Mesothelial cell of epicardium (in vitro differentiated cells): ENCODE measurements around the gene CD2. TPM values are rescaled to one million over a fixed set of nuclear protein-coding genes. Genes with fewer than 3 reads are reported as not detected.

Source experiments
- DNase-seq, 2 experiments: peaks; one replicate each; pipeline ENCODE4 v3.0.0; 2021; ENCODE audit warnings: low spot score in 2 of 2; ENCODE audit not compliant: unreplicated experiment in 2 of 2
- H3K27ac Mint-ChIP-seq: 2 replicates; pipeline ENCODE4 v1.8.0; 2021; ENCODE audit warnings: mixed read lengths
- H3K27me3 Mint-ChIP-seq: 2 replicates; pipeline ENCODE4 v1.8.0; 2021; ENCODE audit warnings: low read depth, mixed read lengths
- H3K36me3 Mint-ChIP-seq: 2 replicates; pipeline ENCODE4 v1.8.0; 2021; ENCODE audit warnings: mixed read lengths
- H3K4me1 Mint-ChIP-seq: 2 replicates; pipeline ENCODE4 v1.8.0; 2021; ENCODE audit warnings: mixed read lengths
- H3K4me3 Mint-ChIP-seq: 2 replicates; pipeline ENCODE4 v1.8.0; 2021; ENCODE audit warnings: mild to moderate bottlenecking, moderate library complexity, mixed read lengths
- H3K9me3 Mint-ChIP-seq: 2 replicates; pipeline ENCODE4 v1.8.0; 2021; ENCODE audit warnings: mixed read lengths
- total RNA-seq: library from RNA; stranded (reverse); gene quantifications from 3 replicates; pipeline ENCODE4 v1.2.1, GENCODE V29; 2021
- TF ChIP-seq, protein P1 (sequence below): fragments of 200-600 bp; sonication (generic); IDR thresholded peaks from one replicate; pipeline ENCODE4 v1.5.0; 2021; ENCODE audit warnings: antibody characterized with exemption; ENCODE audit not compliant: unreplicated experiment

Gene CD2
- total RNA-seq, 1 donor from 2014 or later = not detected

DNA sequence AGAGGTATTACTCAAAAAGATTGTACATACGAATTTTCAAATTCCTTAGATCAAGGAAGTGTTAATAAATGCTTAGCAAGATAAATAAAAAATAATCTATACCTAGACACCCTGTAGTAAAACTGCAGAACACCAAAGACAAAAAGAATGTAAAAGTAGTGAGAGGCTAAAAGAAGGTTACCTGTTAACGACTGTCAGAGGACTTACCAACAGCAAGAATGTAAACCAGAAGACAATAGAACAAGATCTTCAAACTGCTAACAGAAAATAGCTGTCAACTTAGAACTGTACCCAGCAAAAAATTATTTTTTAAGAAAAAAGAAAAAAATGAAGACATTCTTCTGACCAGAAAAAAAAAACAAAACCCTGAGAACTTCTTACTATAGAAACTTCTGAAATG lies 51.2 kb downstream of the CD2 start:
- Mint-ChIP-seq H3K4me3 (no peak overlapping the region), H3K27me3 (no peaks in the 10 kb centered on the region), H3K4me1 (no peaks in the 10 kb centered on the region), H3K36me3 (no peaks in the 10 kb centered on the region), H3K9me3 (peaks cover 3% of the 10 kb centered on the region), H3K27ac (no peak overlapping the region)
- TF ChIP-seq, protein P1, sequence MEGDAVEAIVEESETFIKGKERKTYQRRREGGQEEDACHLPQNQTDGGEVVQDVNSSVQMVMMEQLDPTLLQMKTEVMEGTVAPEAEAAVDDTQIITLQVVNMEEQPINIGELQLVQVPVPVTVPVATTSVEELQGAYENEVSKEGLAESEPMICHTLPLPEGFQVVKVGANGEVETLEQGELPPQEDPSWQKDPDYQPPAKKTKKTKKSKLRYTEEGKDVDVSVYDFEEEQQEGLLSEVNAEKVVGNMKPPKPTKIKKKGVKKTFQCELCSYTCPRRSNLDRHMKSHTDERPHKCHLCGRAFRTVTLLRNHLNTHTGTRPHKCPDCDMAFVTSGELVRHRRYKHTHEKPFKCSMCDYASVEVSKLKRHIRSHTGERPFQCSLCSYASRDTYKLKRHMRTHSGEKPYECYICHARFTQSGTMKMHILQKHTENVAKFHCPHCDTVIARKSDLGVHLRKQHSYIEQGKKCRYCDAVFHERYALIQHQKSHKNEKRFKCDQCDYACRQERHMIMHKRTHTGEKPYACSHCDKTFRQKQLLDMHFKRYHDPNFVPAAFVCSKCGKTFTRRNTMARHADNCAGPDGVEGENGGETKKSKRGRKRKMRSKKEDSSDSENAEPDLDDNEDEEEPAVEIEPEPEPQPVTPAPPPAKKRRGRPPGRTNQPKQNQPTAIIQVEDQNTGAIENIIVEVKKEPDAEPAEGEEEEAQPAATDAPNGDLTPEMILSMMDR = no peak
- DNase-seq = no peak

DNA sequence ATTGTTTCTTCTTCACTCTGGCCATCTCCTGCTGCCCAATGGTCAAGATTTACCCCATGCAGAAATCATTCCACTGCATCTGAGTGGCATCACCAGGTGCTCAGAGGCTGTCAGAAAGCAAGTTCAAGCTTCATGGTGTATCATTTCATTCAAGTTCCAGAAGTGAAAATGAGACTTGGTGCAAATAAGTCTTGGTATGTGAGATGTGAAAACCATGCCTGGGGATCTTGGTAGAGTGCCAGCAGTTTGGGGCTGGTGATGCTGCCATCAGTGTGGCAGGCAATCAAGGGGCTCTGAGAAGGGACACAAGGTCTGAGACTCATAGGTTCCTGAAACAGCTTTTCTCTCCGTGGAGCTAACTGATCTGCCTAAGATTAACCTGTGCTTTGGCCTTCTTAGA lies 52.0 kb downstream of the CD2 start:
- TF ChIP-seq, protein P1 = no peak
- no peak overlapping the region for H3K4me3 Mint-ChIP-seq
- no peak for DNase-seq
- no peaks in the 10 kb centered on the region for H3K36me3 Mint-ChIP-seq
- no peak overlapping the region for H3K27ac Mint-ChIP-seq
- H3K4me1 Mint-ChIP-seq = no peaks in the 10 kb centered on the region
- peaks cover 3% of the 10 kb centered on the region for H3K9me3 Mint-ChIP-seq
- H3K27me3 Mint-ChIP-seq = no peaks in the 10 kb centered on the region

DNA sequence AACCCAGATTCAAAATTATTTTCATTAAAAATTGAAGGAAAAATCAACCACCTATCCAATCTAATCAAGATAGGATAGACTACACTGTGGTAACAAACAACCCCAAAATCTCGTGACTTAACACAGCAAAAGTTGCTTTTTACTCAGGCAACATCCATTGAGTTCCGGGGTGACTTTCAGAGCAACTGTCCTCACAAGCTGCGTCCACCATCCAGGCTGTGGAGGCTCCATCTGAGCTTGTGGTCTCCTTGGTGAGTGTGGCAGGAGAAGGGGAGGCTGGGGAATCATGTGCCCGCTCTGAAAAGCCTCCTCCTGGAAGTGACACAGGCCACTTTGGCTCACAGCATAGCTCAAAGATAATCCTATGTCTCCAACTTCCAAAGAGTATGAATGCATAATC lies 52.4 kb downstream of the CD2 start:
- Mint-ChIP-seq H3K4me1 (no peaks in the 10 kb centered on the region), H3K4me3 (no peak overlapping the region), H3K9me3 (peaks cover 4% of the 10 kb centered on the region), H3K36me3 (no peaks in the 10 kb centered on the region), H3K27ac (no peak overlapping the region), H3K27me3 (no peaks in the 10 kb centered on the region)
- no peak for DNase-seq
- TF ChIP-seq, protein P1 = no peak

- DNase-seq = no peak
- Mint-ChIP-seq H3K27me3 (no peaks in the 10 kb centered on the region), H3K4me3 (no peak overlapping the region), H3K9me3 (peaks cover 12% of the 10 kb centered on the region), H3K27ac (no peak overlapping the region), H3K36me3 (no peaks in the 10 kb centered on the region), H3K4me1 (no peaks in the 10 kb centered on the region)
- TF ChIP-seq, protein P1 = no peak
Measured at GRCh38 chr1:116807394-116808199, 53.4 kb downstream of the CD2 start.

- Mint-ChIP-seq H3K4me3 (no peak overlapping the region), H3K36me3 (no peaks in the 10 kb centered on the region), H3K4me1 (no peaks in the 10 kb centered on the region), H3K27ac (no peak overlapping the region), H3K27me3 (no peaks in the 10 kb centered on the region), H3K9me3 (peaks cover 20% of the 10 kb centered on the region)
- DNase-seq = no peak
- TF ChIP-seq, protein P1 = no peak
Measured at GRCh38 chr1:116808200-116808847, 54.1 kb downstream of the CD2 start.
